Measurements from ENCODE around the gene ATG16L2.
A peak's percentile ranks its signal among the peaks of the same experiment; 100 is the strongest.

DNA sequence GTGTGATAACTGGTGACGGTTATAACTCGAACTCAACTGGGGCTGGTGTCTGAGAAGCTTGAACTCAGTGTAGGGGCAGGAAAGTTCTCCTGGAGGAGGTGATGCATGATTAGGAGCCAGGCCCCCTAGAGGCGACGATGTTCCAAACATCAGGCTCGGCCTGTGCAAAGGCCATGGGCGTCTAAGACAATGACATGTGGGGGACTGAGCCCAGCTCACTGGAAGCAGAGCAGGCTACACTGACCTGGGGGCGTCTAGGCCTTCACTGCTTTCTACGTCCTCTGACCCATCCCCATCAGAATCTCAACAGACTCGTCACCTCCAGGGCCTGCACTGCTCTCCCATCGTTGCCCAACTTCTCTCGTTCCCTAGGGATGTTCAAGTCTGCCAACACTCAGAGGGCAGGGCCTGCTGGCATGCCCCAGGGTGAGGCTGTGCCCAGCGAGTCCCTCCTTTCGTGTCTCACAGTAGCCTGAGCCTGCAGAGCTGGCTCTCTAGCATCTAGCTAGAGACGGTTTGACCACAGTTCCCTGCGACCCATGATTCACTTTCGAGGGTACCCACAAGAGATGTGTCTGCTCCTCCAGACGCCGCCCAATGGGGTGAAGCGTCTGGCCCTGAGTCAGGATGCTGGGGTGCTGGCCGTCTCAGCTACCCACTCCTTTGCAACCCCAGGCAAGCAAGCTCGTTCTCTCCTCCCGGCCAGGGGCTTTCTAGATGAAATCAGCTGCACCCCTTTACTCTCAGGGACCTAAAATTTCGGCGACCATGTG, 1.1 kb upstream of the ATG16L2 start:
- TF ChIP-seq, protein P1, sequence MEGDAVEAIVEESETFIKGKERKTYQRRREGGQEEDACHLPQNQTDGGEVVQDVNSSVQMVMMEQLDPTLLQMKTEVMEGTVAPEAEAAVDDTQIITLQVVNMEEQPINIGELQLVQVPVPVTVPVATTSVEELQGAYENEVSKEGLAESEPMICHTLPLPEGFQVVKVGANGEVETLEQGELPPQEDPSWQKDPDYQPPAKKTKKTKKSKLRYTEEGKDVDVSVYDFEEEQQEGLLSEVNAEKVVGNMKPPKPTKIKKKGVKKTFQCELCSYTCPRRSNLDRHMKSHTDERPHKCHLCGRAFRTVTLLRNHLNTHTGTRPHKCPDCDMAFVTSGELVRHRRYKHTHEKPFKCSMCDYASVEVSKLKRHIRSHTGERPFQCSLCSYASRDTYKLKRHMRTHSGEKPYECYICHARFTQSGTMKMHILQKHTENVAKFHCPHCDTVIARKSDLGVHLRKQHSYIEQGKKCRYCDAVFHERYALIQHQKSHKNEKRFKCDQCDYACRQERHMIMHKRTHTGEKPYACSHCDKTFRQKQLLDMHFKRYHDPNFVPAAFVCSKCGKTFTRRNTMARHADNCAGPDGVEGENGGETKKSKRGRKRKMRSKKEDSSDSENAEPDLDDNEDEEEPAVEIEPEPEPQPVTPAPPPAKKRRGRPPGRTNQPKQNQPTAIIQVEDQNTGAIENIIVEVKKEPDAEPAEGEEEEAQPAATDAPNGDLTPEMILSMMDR (IDR thresholded peaks at IDR 0.05; ENCODE audit: extremely low read depth in 1 of 2, insufficient read depth in 1 of 2, low read depth in 1 of 2, low read length in 2 of 2), result peak; percentile 75 to 80
- TF ChIP-seq EZH2 (IDR thresholded peaks at IDR 0.05; ENCODE audit: borderline replicate concordance, low read depth, low read length, severe bottlenecking) (no peak), POLR2A (IDR thresholded peaks at IDR 0.05; ENCODE audit: low read depth, low read length) (peak; percentile 38), MYC (IDR thresholded peaks at IDR 0.05; ENCODE audit: low read depth, low read length) (no peak)

Measured in endothelial cell of umbilical vein (primary cell).